Body of pancreas (tissue), 4 donors: Measurements from ENCODE around the gene TFRC.

ENCODE experiments used
- POLR2A ChIP-seq, 3 donors: fragments of 450-650 bp; IDR thresholded peaks; one replicate each; pipeline ENCODE4 v1.6.1; 2016; ENCODE audit warnings: antibody characterized with exemption in 3 of 3, mild to moderate bottlenecking in 2 of 3
- TF ChIP-seq, protein P1 (sequence below), 7 experiments: fragments of 450-650 bp in 4 of 7; fragments of 200-600 bp in 3 of 7; sonication (generic) in 3 of 7; IDR thresholded peaks; one replicate each; pipeline ENCODE4 v1.5.1; 2016 to 2019; ENCODE audit warnings: antibody characterized with exemption in 7 of 7

DNA sequence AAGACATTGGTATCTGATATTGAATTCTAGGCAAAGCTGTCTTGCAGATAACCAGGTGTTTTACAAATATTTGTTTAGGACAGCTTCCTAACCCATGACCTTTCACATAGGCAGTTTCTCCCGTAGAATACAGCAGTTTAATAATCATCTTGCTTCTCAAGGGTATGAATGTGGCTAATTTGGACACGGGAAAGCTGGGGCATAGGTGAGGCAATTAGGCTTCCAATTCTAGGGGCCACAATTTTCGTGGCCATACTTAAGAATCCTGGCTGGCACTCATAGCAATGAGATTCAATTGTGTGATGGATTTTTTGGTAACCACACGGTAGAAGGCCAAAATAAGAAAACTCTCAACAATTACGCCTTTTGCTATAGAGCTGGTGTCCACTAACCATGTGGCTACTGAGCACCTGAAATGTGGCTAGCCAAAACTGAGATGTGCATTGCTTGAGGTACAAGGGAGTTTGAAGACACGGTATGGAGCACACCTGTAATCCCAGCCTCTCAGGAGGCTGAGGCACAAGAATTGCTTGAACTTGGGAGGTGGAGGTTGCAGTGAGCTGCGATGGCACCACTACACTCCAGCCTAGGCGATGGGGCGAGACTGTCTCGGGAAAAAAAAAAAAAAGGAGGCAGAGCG is 34.4 kb downstream of the TFRC start:
- no peak for TF ChIP-seq POLR2A (IDR thresholded peaks at IDR 0.05)
- TF ChIP-seq, protein P1, sequence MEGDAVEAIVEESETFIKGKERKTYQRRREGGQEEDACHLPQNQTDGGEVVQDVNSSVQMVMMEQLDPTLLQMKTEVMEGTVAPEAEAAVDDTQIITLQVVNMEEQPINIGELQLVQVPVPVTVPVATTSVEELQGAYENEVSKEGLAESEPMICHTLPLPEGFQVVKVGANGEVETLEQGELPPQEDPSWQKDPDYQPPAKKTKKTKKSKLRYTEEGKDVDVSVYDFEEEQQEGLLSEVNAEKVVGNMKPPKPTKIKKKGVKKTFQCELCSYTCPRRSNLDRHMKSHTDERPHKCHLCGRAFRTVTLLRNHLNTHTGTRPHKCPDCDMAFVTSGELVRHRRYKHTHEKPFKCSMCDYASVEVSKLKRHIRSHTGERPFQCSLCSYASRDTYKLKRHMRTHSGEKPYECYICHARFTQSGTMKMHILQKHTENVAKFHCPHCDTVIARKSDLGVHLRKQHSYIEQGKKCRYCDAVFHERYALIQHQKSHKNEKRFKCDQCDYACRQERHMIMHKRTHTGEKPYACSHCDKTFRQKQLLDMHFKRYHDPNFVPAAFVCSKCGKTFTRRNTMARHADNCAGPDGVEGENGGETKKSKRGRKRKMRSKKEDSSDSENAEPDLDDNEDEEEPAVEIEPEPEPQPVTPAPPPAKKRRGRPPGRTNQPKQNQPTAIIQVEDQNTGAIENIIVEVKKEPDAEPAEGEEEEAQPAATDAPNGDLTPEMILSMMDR (IDR thresholded peaks at IDR 0.05), result no peak
